Left lung (tissue), 10 donors: ENCODE results near the gene SF3B5. TPM values are rescaled to one million over a fixed set of nuclear protein-coding genes. Genes with fewer than 3 reads are reported as not detected.

Source experiments
- ATAC-seq: fragments of 200-7000 bp; cut with Tn5 transposase; one replicate; pipeline ENCODE4 v1.9.1; 2020; ENCODE audit warnings: moderate library complexity
- DNase-seq, 4 donors: peaks; one replicate each; pipeline ENCODE4 v3.0.0-alpha.2; 2013 to 2020
- H3K27ac ChIP-seq, 2 donors: fragments of 200-600 bp; sonication (generic) in 1 of 2; one replicate each; pipeline versions ENCODE4 v1.5.0 to v1.8.0; 2020 to 2021
- H3K27me3 ChIP-seq, 2 donors: fragments of 200-600 bp; sonication (generic) in 1 of 2; one replicate each; pipeline versions ENCODE4 v1.5.0 to v1.8.0; 2020 to 2021
- H3K36me3 ChIP-seq, 2 donors: fragments of 200-600 bp; sonication (generic) in 1 of 2; one replicate each; pipeline versions ENCODE4 v1.5.0 to v1.8.0; 2020 to 2021
- H3K4me1 ChIP-seq, 2 donors: fragments of 200-600 bp; one replicate each; pipeline ENCODE4 v1.8.0; 2021
- H3K4me3 ChIP-seq, 2 donors: fragments of 200-600 bp; sonication (generic) in 1 of 2; one replicate each; pipeline versions ENCODE4 v1.5.0 to v1.8.0; 2020 to 2021; ENCODE audit warnings: mild to moderate bottlenecking in 1 of 2
- H3K9me3 ChIP-seq, 2 donors: fragments of 200-600 bp; sonication (generic) in 1 of 2; one replicate each; pipeline versions ENCODE4 v1.5.0 to v1.8.0; 2020 to 2021
- intact Hi-C, 2 donors: fragments of 100-400 bp; cut with DNase I; formaldehyde crosslinking; loops; one replicate each; pipeline versions ENCODE4 v1.11.2 to v1.14.2; 2022
- polyA plus RNA-seq, 6 donors: library from polyadenylated mRNA; unstranded; fragments of 120-200 nt; gene quantifications; one replicate each; pipeline ENCODE4 v1.2.1, GENCODE V29; 2013; ENCODE audit not compliant: insufficient read length in 6 of 6
- total RNA-seq, 2 donors: library from RNA; stranded (reverse); fragmentation: NEBNext Ultra II Directional; extraction: Animal tissue kit (Norgen Biotek cat#: 25700); gene quantifications; one replicate each; pipeline ENCODE4 v1.2.1, GENCODE V29; 2021
- TF ChIP-seq, protein P1 (sequence below), 2 donors: fragments of 200-600 bp; sonication (generic) in 1 of 2; IDR thresholded peaks; one replicate each; pipeline versions ENCODE4 v1.5.0 to v1.8.0; 2021; ENCODE audit warnings: antibody characterized with exemption in 2 of 2
- donor health status: DM: no; HTN: yes; CAD: no.
- donor health status: DM: no; HTN: no; CAD: no.

The SF3B5 gene
- total and polyA plus RNA-seq, 8 donors: 100 to 135 (median 118) TPM

DNA sequence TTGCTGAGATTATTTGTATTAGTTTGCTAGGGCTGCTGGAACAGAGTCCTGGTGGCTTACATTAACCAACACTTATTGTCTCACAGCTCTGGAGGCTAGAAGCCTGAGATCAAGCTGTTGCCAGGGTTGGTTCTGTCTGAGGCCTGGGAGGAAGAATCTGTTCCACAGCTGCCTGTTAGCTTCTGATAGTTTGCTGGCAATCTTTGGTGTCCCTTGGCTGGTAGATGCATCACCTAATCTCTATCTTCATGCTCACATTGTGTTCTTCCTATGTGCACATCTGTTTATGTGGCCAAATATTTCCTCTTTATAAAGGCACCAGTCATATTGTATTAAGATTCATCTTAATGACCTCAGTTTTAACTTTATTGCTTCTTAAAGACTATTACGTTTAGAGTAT is 19.5 kb downstream of the SF3B5 start:
- TF ChIP-seq, protein P1, sequence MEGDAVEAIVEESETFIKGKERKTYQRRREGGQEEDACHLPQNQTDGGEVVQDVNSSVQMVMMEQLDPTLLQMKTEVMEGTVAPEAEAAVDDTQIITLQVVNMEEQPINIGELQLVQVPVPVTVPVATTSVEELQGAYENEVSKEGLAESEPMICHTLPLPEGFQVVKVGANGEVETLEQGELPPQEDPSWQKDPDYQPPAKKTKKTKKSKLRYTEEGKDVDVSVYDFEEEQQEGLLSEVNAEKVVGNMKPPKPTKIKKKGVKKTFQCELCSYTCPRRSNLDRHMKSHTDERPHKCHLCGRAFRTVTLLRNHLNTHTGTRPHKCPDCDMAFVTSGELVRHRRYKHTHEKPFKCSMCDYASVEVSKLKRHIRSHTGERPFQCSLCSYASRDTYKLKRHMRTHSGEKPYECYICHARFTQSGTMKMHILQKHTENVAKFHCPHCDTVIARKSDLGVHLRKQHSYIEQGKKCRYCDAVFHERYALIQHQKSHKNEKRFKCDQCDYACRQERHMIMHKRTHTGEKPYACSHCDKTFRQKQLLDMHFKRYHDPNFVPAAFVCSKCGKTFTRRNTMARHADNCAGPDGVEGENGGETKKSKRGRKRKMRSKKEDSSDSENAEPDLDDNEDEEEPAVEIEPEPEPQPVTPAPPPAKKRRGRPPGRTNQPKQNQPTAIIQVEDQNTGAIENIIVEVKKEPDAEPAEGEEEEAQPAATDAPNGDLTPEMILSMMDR (IDR thresholded peaks at IDR 0.05): no peak
- ATAC-seq (no peak), DNase-seq (no peak)
- Histone ChIP-seq H3K4me3 (no peak overlapping the region), H3K36me3 (no peaks in the 10 kb centered on the region), H3K4me1 (no peaks in the 10 kb centered on the region), H3K9me3 (no peaks in the 10 kb centered on the region), H3K27me3 (no peaks in the 10 kb centered on the region), H3K27ac (no peak overlapping the region)
- intact Hi-C loops: no loop called here

DNA sequence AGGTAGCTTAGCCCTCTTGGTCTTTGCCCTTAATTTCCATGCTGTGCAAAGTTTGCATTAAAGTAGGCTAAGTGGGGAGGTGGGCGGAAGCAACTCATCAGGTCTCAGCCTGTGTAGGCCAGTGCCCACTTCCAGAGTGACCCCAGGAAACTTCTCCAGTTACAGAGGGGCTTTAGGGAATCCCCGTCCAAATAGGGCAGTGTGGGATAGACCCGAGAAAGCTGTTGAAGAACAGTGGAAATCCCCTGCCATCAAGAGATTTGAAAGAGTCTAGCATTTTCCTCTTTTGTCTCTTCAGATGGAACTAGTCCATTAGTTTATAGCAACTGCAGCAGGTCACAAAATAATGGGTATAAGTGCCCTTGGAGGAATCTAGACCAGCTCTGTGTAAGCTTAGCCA is 20.2 kb downstream of the SF3B5 start:
- TF ChIP-seq, protein P1 (IDR thresholded peaks at IDR 0.05): no peak
- no peaks in the 10 kb centered on the region for H3K27me3 ChIP-seq
- ATAC-seq (no peak), DNase-seq (no peak)
- H3K9me3 ChIP-seq: no peaks in the 10 kb centered on the region
- H3K4me3 ChIP-seq: no peak overlapping the region
- no peaks in the 10 kb centered on the region for H3K4me1 ChIP-seq
- H3K27ac ChIP-seq: no peak overlapping the region
- H3K36me3 ChIP-seq: no peaks in the 10 kb centered on the region
- intact Hi-C loops: no loop called here

DNA sequence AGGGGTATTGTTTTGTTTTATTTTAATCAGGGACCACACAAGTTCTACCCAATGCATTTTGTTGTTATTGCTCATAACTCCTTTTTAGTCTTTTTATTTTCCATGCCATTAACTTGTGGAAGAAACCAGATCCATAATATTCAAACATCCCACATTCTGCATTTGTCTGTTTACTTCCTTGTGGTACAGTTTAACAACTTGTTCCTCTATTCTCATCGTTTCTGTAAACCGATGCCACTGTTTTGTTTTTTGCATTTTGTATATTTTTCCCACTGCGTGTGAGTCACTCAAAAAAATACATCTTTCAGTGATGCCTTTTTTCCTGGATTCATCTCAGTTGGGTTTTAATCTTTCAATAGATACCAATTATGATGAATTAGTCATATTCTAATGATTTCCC is 22.3 kb downstream of the SF3B5 start:
- TF ChIP-seq, protein P1 (IDR thresholded peaks at IDR 0.05): no peak
- intact Hi-C loops: no loop called here
- H3K4me1 ChIP-seq: no peaks in the 10 kb centered on the region
- no peaks in the 10 kb centered on the region for H3K27me3 ChIP-seq
- H3K4me3 ChIP-seq: no peak overlapping the region
- H3K9me3 ChIP-seq: no peaks in the 10 kb centered on the region
- no peak for DNase-seq
- H3K27ac ChIP-seq: no peak overlapping the region
- ATAC-seq: no peak
- H3K36me3 ChIP-seq: no peaks in the 10 kb centered on the region

DNA sequence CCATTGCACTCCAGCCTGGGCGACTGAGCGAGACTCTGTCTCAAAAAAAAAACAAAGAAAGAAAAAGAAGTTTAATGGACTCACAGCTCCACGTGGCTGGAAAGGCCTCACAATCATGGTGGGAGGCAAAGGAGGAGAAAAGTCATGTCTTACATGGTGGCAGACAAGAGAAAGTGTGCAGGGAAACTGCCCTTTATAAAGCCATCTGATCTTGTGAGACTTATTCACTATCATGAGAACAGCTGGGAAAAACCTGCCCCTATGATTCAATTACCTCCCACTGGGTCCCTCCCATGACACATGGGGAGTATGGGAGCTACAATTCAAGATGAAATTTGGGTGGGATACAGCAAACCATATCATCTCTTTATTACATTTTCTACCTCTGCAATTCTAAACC is 25.9 kb downstream of the SF3B5 start:
- Histone ChIP-seq H3K9me3 (no peaks in the 10 kb centered on the region), H3K4me1 (peaks cover 0 to 4% of the 10 kb centered on the region in 2 donors), H3K27me3 (peaks cover 8 to 17% of the 10 kb centered on the region in 2 donors), H3K4me3 (no peak overlapping the region), H3K36me3 (no peaks in the 10 kb centered on the region), H3K27ac (no peak overlapping the region)
- TF ChIP-seq, protein P1 (IDR thresholded peaks at IDR 0.05): no peak
- no peak for DNase-seq
- intact Hi-C loops: no loop called here
- no peak for ATAC-seq

DNA sequence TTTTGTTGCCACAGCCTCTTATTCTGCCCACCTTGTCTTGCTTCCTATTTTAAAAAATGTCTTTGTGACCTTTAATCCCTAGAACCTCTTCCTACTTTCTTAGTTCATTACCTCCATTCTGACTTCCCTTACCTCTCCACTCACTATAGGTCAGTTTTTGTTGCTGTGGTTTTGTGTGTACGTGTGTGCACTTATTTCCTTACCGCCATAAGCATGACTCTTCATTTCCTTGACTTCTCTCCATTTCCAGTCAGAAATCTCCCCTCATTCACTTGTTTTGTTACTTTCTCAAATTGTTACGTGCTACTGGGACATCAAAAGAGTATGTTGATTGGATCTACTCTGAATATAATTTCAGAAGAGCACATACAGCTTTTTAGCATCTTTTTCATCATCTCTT is 26.6 kb downstream of the SF3B5 start:
- no peak overlapping the region for H3K27ac ChIP-seq
- TF ChIP-seq, protein P1 (IDR thresholded peaks at IDR 0.05): no peak
- intact Hi-C loops: no loop called here
- ATAC-seq: no peak
- peaks cover 0 to 4% of the 10 kb centered on the region in 2 donors for H3K4me1 ChIP-seq
- peaks cover 8 to 20% of the 10 kb centered on the region in 2 donors for H3K27me3 ChIP-seq
- H3K9me3 ChIP-seq: no peaks in the 10 kb centered on the region
- H3K36me3 ChIP-seq: no peaks in the 10 kb centered on the region
- no peak overlapping the region for H3K4me3 ChIP-seq
- no peak for DNase-seq
